AG09319 (cell line): ENCODE measurements around the gene ARHGAP22.

ENCODE experiments used
- DNase-seq: peaks from one replicate; pipeline ENCODE4 v3.0.0-alpha.2; 2010; ENCODE audit warnings: low read depth; ENCODE audit errors: extremely low read depth
- CTCF ChIP-seq: IDR thresholded peaks from 2 replicates; pipeline ENCODE4 v1.5.1; 2011; ENCODE audit warnings: low read depth, mild to moderate bottlenecking, inconsistent platforms, low read length, moderate library complexity

ARHGAP22 gene

GRCh38 chr10:48598936-48599829 lies 5.7 kb downstream of the ARHGAP22 start:
- no peak for DNase-seq
- no peak for TF ChIP-seq CTCF

- TF ChIP-seq CTCF: no peak
- DNase-seq: no peak
These were observed 6.5 kb downstream of the ARHGAP22 start for GRCh38 chr10:48598243-48598935.

- no peak for DNase-seq
These were observed 9.3 kb downstream of the ARHGAP22 start for GRCh38 chr10:48595539-48595932.

GRCh38 chr10:48594803-48595538 lies 9.9 kb downstream of the ARHGAP22 start:
- TF ChIP-seq CTCF: no peak
- DNase-seq: no peak

More at GRCh38 chr10:48595539-48595932, 9.3 kb downstream of the ARHGAP22 start:
- no peak for TF ChIP-seq CTCF

- no peak for DNase-seq
- no peak for TF ChIP-seq CTCF
These were observed 10.5 kb downstream of the ARHGAP22 start for GRCh38 chr10:48594371-48594770.

GRCh38 chr10:48592346-48592745 lies 12.5 kb downstream of the ARHGAP22 start:
- TF ChIP-seq CTCF: no peak
- no peak for DNase-seq
